ENCODE data around the gene SPTSSB. TPM values are rescaled to one million over a fixed set of nuclear protein-coding genes. Genes with fewer than 3 reads are reported as not detected.

SPTSSB gene
- total RNA-seq, 2 donors from 2014 or later: 0.64 to 2.3 TPM

GRCh38 chr3:161400650-161401049 lies 29.3 kb upstream of the SPTSSB start:
- H3K4me3 ChIP-seq (ENCODE audit: low read length): no peak overlapping the region
- no peak for DNase-seq
- no peak overlapping the region for H3K27ac ChIP-seq (ENCODE audit: low read depth, low read length)
- peaks cover 4% of the 10 kb centered on the region for H3K4me1 Mint-ChIP-seq
- no peaks in the 10 kb centered on the region for H3K9me3 Mint-ChIP-seq
- WGBS, 2 experiments (ENCODE audit: insufficient coverage in 1 of 2, insufficient read length in 1 of 2): 75 to 79% methylated on average over 2 to 4 of the region's 4 CpGs
- H3K4me1 ChIP-seq (ENCODE audit: control insufficient read depth, insufficient read depth, low read length): no peaks in the 10 kb centered on the region
- no peak overlapping the region for H3K4me3 Mint-ChIP-seq
- no peak overlapping the region for H3K9ac ChIP-seq (ENCODE audit: extremely low read depth, low read length, poor library complexity, severe bottlenecking)
- TF ChIP-seq CTCF (conservative IDR thresholded peaks at IDR 0.05): no peak
- H3K9me3 ChIP-seq (ENCODE audit: control insufficient read depth, low read length): no peaks in the 10 kb centered on the region
- no peak overlapping the region for H3K27ac Mint-ChIP-seq
- no peaks in the 10 kb centered on the region for H3K36me3 ChIP-seq (ENCODE audit: control insufficient read depth, insufficient read depth, low read length)
- H3K27me3 ChIP-seq (ENCODE audit: control insufficient read depth, insufficient read depth, low read length, poor library complexity, severe bottlenecking): no peaks in the 10 kb centered on the region
- H3K36me3 Mint-ChIP-seq (ENCODE audit: low read depth): no peaks in the 10 kb centered on the region
- no peaks in the 10 kb centered on the region for H3K27me3 Mint-ChIP-seq (ENCODE audit: insufficient read depth)

GRCh38 chr3:161395115-161396012 lies 24.0 kb upstream of the SPTSSB start:
- Mint-ChIP-seq H3K27me3 (ENCODE audit: insufficient read depth) (no peaks in the 10 kb centered on the region), H3K9me3 (no peaks in the 10 kb centered on the region), H3K4me3 (no peak overlapping the region), H3K36me3 (ENCODE audit: low read depth) (no peaks in the 10 kb centered on the region), H3K4me1 (no peaks in the 10 kb centered on the region), H3K27ac (no peak overlapping the region)
- Histone ChIP-seq H3K4me1 (ENCODE audit: control insufficient read depth, insufficient read depth, low read length) (no peaks in the 10 kb centered on the region), H3K9me3 (ENCODE audit: control insufficient read depth, low read length) (no peaks in the 10 kb centered on the region), H3K27me3 (ENCODE audit: control insufficient read depth, insufficient read depth, low read length, poor library complexity, severe bottlenecking) (no peaks in the 10 kb centered on the region), H3K36me3 (ENCODE audit: control insufficient read depth, insufficient read depth, low read length) (no peaks in the 10 kb centered on the region), H3K9ac (ENCODE audit: extremely low read depth, low read length, poor library complexity, severe bottlenecking) (no peak overlapping the region), H3K27ac (ENCODE audit: low read depth, low read length) (no peak overlapping the region), H3K4me3 (ENCODE audit: low read length) (no peak overlapping the region)
- no peak for TF ChIP-seq CTCF (conservative IDR thresholded peaks at IDR 0.05)
- no peak for DNase-seq
- 91 to 93% methylated on average over 5 to 6 of the region's 6 CpGs for WGBS, 2 experiments (ENCODE audit: insufficient coverage in 1 of 2, insufficient read length in 1 of 2)

GRCh38 chr3:161393803-161394202 lies 22.5 kb upstream of the SPTSSB start:
- no peaks in the 10 kb centered on the region for H3K4me1 Mint-ChIP-seq
- no peaks in the 10 kb centered on the region for H3K4me1 ChIP-seq (ENCODE audit: control insufficient read depth, insufficient read depth, low read length)
- H3K27me3 ChIP-seq (ENCODE audit: control insufficient read depth, insufficient read depth, low read length, poor library complexity, severe bottlenecking): no peaks in the 10 kb centered on the region
- H3K27ac Mint-ChIP-seq: no peak overlapping the region
- H3K27ac ChIP-seq (ENCODE audit: low read depth, low read length): no peak overlapping the region
- no peak overlapping the region for H3K9ac ChIP-seq (ENCODE audit: extremely low read depth, low read length, poor library complexity, severe bottlenecking)
- H3K9me3 Mint-ChIP-seq: peaks cover 7% of the 10 kb centered on the region
- H3K9me3 ChIP-seq (ENCODE audit: control insufficient read depth, low read length): peaks cover 5% of the 10 kb centered on the region
- no peaks in the 10 kb centered on the region for H3K36me3 ChIP-seq (ENCODE audit: control insufficient read depth, insufficient read depth, low read length)
- no peaks in the 10 kb centered on the region for H3K36me3 Mint-ChIP-seq (ENCODE audit: low read depth)
- no peak for TF ChIP-seq CTCF (conservative IDR thresholded peaks at IDR 0.05)
- no peak overlapping the region for H3K4me3 ChIP-seq (ENCODE audit: low read length)
- DNase-seq: no peak
- H3K4me3 Mint-ChIP-seq: no peak overlapping the region
- WGBS, 2 experiments (ENCODE audit: insufficient coverage in 1 of 2, insufficient read length in 1 of 2): 90% methylated on average over 2 of the region's 2 CpGs; no CpG with 5 or more reads in 1 of the 2 experiments
- no peaks in the 10 kb centered on the region for H3K27me3 Mint-ChIP-seq (ENCODE audit: insufficient read depth)
